SK-N-DZ (cell line): Measurements from ENCODE around the gene TM2D3.
"Not testable (repeated sequence)": the region's sequence is repeated elsewhere in the genome, so short reads cannot be mapped to it uniquely, and the experiment has no call there.

Experiments used
- DNase-seq: peaks from one replicate; pipeline ENCODE4 v3.0.0-alpha.2; 2015; ENCODE audit warnings: low spot score

Gene TM2D3

DNA sequence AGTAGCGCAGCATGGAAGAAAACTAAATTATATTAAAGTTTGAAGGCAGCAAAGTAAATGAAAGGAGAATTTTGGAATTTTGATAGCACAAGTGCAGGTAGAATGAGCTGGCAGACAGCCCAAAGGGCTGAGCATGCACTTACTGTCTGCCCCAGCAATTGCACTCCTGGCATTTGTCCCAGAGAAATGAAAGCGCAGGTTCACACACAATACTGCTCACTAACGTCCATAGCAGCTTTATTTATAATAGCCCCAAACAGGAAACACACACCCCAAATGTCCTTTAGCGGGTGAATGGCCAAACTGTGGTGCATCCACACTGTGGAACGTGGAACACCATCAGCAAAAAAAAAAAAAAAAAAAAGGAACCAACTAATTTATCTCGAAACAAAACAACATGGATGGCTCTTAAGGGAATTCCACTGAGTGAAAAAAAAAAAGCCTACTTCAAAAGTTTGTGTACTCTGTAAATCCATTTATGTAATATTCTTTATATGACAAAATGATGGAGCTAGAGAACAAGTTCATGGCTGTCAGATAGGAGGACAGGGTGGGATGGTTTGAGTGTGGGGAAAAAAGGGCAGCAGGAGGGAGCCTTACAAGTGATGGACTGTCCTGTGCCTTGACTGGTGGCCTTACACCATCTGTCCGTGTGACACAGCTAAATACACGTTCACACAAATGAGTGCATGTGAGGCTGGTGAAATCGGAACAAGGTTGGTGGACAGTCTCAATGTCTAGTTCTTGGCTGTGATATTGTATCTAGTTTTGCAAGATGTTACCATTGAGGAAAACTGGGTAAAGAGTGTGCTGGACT, 6.0 kb upstream of the TM2D3 start:
- DNase-seq, result no peak

DNA sequence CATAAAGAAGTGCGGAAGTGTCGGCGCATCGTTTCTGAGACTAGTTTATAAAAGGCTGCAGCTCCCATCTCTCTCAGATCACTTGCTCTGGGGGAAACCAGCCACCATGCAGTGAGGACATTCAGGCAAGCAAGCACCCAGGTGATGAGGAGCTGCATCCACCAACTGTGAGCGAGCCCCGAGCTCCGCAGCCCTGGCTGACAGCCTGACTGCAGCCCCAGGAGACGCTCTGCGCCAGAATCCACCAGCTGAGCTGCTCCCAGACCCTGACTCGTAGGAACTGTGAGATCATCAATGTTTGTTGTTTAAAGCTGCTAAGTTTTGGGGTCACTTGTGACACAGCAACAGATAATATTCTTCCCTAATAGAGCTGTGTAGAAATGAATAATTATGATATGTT, 5.0 kb upstream of the TM2D3 start:
- DNase-seq, result no peak

DNA sequence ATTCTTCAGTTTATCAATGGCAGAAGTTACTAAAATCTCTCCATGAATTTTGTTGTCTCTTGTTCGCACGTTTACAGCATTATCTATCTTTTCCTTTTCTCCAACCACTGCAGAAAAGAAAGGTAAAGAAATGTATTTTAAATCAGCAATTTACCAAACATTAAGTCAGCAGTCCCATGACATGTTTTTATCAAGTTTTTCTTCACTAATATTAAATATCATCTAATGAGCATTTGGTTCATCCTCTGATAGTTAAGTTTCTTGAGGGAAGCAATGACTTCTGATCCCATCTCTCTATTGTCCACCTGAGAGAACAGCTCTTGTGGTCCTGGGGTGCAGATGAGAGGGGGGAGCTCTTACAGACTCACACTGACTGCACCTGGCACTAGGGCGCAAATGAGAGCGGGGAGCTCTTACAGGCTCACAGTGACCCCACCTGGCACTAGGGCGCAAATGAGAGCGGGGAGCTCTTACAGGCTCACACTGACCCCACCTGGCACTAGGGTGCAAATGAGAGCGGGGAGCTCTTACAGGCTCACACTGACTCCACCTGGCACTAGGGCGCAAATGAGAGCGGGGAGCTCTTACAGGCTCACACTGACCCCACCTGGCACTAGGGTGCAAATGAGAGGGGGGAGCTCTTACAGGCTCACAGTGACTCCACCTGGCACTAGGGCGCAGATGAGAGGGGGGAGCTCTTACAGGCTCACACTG, 2.6 kb upstream of the TM2D3 start:
- not testable (repeated sequence) for DNase-seq

DNA sequence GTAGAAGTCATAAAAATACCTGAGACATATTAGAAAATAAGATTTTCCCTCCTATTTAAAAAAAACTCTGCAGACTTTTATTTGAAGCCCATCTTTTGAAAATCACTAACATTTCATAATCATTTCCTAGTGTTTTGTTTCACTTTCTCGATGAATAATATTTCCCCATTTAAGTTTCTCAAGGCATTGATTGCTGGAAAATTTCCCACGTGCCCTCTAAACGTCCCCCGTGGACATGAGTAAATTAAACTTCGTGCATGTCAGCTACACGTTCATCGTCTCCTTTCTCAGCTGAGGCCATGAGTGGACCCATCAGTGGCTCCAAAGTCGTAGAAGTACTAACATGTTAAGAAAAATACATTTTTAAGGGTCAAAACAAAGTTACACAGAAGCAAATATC, 2.0 kb upstream of the TM2D3 start:
- DNase-seq, result no peak

DNA sequence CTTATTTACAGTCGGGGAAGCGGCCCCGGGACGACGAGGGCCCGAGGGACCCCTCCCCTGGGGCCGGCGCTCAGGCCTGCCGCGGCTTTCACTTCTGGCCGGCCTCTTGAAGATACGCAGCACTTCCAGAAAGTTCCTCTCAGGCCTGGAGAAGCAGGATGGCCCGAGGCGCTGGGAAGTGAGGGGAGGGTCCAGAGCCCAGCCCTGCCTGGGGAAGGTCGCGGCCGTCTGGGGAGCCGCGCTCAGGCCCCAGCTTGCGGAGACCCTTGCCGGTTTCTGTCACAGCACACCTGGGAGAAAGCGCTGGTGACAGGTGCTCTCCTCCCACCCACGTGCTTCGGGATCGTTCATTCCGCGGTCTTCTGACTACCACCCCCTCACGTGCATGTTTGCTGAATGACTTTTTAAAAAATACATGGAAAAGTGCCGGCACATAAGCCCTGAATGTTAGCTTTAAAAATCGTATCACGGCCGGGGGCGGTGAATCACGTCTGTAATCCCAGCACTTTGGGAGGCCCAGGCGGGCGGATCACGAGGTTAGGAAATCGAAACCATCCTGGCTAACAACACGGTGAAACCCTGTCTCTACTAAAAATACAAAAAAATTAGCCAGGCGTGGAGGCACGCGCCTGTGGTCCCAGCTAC, 727 bp upstream of the TM2D3 start:
- no peak for DNase-seq

DNA sequence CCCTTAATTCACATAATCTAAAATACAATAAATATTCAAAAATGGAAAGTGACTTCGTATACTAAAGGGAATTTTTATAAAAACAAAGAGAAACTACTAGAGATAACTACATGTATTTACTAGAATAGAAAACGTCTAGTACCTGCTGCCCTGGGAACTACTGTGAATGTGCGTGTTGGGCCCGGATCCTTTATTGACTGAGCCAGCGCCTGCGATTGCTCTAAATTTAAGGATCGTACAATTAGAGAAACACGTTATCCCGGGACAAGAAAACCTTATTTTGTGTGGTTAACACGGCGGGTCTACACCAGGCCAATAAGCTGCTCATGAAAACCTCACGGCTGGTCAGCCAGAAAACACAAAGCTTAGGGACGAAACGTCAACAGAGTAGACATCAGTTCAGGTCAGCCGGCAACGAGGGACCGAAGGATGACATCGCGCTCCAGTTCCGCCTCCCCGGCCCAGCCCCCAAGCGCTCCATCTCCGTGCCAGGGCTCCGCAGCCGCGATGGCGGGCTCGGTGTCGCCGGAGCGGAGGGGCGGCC, 555 bp downstream of the TM2D3 start:
- DNase-seq, result no peak

DNA sequence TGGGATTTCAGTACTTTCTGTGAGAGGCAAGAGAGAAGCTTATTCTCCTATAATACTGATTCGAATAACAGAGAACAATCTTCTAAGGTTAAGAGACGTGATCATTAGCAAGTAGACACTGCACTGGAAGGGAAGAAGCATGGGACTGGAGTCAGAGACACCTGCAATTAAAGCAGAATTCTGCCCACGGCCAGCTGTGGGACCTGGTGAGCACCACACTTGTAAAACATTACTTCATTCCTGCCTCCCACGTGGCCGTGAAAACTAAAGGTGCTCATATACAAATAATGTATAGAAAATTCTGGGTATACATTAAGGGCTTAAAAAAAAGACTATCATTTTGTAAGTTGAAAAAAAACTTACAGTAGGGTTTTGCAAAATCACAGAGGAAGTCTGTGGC, 2.0 kb downstream of the TM2D3 start:
- no peak for DNase-seq

DNA sequence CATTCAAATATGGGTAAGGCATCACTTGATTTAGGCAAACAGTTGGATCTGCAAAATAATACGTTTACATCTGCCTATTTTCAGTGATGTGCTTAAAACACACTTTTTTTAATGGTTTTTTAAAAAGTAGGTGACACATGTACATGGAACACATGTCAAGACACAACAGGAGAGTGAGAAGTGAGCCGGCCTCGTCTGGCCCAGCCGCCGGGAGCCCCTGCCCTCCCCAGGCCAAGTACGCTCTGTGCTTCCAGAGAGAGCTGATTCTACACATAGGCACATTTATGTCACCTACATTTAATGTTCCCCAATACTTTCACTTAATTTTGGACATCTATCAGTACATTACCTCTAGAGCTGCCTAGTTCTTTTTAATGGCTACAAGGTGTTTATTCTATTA, 3.8 kb downstream of the TM2D3 start:
- no peak for DNase-seq

DNA sequence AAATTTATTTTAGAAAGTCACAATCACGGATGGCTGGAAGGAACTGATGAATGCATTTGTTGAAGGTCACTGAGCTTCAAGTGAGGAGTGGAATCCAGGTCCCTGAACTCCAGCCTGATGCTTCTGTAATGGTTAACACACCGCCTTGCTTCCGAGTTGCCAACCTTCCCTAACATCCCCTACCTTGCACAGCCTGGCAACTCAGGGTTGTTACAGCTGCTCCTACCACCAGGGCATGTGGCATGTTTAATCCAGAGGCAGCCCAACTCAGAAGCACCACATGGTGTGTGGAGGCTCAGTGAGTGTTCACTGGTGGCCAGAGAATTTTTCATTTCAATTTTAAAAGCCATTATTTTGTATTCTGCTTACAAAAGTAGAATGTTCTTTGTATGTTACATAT, 4.9 kb downstream of the TM2D3 start:
- no peak for DNase-seq

DNA sequence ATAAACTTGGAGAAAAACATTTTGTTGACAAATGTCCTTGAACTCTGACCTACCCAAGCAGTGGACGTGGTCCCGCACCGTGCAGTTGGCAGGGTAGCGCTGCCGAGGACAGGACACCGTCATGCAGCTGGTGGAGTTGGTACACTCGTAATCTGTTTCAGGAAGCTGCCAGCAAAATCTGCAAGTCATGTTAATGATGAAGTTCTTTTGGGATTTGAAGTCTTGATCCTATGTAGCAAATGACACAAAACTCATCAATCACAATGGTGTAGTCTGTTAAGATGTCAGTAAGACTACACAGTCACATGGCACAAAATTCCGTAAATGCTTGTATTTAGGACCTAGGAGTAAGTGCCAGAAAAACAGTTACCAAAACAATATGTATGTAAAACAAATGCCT, 5.5 kb downstream of the TM2D3 start:
- DNase-seq, result no peak

DNA sequence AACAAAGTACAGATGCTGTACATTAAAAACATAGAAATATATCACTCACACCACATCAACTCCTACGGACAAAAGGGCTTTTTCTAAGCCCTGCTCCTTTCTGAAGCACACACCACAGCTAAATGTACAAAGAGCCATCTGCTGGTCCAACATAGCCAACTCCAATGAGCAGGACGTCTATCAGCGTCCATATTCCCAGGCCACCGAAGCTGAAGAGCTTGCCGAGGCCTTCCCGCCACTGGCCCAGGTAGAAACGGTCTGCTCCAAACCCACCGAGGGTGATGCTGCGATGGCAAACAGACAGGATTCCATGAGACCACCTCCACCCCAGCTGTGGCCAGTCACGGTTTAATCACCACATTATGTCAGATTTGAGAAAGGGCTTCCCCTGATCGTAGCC, 9.8 kb downstream of the TM2D3 start:
- DNase-seq, result no peak

DNA sequence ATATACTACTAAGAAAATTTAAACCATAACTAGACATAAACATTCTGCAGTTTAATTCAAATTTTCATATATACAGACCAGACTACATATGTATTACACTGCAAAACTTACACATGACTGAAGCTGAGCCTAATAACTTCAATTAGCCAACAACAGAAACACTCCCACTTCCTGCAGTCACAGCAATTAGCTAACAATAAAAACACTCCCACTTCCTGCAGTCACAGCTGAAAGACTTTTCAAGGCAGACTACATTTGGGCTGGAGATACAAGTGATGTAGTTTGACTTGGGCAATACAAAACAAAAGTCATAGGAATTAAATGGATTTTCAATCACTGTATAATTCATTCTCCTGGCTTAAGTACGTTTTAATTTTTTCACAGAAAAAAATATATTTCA, 10.3 kb downstream of the TM2D3 start:
- DNase-seq, result no peak

DNA sequence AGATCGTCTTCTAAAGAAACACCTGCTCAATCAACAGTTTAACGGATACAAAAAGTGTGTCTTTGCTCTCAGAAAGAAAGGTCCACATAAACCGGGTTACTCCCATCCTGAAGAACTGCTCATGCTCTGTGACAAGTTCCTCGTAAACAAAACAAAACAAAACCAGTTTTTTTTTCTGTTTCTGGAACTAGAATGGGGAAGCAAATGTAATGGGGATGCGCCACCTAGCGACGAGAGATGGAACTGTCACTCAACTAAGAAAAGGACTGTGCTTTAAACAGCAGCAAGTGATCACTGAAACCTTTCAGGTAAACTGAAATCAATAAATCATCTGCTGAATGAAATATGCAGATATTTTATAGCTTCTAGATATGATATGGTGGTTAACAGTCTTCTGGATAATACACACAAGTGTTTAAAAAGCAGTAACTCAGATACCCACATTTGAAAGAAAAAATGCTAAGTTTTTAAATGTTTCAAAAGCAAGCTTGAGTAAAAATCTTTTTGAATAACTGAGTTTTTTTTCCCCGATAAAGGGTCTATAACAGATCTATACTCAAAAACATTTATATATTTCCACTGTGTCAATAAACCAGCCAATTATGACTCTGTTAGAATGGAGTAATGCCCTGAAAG, 10.9 kb downstream of the TM2D3 start:
- peak; percentile 58 for DNase-seq

DNA sequence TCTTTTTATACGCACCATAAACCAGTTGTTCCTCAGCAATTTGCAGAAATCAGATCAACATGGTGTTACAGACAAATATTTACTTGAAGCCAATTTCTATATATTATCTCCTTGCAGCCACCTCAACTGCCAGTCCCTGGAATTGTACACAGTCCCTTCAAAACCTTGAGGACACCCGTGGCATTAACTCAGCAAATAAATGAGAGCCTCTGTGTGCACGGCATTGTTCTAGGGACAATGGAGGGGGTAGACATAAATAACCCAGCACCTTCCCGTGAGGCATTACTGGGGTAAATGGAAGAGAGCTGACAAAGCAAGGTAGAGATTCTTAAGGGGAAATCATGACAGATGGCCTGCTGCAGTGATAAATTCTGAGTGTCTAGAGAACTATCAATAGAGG, 12.5 kb downstream of the TM2D3 start:
- no peak for DNase-seq

DNA sequence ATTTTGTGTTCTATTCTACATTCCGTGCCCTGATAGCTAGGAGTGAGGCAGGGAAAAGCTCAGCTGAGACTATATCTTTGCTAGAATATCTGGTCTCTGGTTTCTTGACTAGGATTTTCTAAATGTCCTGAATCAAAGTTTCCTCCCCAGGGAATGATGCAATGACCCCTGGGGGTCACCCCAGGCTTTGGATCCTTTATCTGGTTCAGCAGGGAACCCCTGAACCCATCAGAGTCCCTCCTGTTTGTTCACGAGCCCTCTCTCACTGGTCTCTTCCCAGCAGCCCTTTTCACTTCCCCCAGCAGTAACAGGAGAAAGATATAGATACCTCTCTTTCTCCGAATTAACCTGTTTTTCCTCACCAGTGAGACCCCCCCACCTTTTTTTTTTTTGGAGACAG, 14.3 kb downstream of the TM2D3 start:
- no peak for DNase-seq

DNA sequence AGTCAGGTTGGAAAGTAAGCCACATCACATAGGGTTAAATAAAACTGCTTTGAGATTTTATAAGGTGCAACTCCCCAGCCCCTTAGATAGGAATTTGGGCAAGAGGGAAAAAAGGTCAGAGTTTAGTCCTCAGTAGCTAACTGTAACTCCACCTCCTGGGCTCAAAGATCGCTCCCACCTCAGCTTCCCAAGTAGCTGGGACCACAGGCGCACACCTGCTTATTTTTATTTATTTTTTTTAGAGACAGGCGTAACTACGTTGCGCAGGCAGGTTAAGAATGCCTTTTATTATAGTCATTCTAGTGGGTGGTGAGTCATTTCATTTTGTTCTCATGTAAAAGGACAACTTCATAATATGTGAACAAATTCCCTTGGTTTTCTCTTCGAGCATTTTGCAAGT, 14.7 kb downstream of the TM2D3 start:
- DNase-seq, result no peak

DNA sequence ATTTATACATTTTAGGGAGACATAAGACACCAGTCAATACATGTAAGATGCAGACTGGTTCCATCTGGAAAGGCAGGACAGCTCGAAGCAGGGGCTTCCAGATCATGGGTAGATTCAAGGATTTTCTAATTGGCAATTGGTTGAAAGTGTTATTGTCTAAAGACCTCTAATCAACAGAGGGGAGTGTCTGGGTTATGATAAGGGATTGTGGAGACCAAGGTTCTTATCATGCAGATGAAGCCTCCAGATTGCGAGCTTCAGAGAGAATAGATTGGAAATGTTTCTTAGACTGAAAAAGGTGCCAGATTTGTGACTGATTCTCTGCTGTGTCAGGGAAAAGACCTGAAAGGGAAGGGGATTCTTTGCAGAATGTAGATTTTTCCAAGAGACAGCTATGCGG, 15.1 kb downstream of the TM2D3 start:
- DNase-seq, result no peak

DNA sequence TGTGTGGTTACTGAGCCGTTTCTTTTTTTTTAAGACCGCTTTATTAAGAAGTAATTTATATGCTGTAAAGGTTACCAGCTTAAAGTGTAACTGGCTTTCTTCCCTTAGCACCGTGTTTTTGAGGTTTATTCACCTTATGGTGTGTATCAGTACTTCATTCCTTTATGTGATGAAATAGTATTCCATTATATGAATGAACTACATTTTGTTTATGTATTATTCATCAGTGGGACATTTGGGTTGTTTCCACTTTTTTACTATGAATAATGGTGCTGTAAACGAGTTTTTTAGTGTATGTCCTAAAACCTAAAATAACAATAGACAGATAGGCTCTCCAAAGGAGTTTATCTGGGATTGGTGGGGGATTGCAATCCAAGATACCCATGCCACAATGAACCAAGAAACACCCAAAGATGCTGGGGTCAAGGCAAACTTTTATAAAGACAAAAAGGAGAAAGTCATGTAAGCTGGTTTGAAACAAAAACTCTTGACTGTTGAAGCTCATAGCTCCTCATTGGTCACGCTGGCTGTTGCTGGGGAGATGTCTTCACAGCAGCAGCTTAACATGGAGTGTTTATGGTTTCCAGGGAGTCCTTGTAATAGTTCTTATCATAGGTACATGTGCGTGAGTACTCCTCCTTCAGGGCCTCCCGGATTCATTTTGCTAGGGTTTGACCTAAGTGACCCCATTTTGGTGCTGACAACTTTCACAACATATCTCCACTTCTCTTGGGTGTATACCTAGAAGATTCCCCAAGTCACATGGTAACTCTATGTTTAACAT, 16.0 kb downstream of the TM2D3 start:
- no peak for DNase-seq

DNA sequence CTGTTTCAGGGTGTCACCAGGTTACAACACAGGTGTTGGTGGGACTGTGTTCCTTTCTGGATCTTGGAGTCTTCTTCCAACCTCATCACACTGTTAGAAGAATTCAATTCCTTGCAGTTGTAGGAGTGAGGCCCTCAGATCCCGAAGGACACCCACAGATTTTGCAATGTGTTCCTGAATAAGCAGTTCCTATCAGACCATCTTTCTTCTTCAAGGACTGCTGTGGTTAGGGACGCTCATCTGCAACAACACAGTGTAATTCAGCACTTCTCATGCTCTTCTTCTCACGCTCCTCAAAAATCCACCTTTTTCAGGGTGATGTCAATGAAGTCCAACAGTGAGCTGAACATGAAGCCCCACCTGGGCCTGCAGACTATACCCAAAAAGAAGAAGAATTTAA, 18.8 kb downstream of the TM2D3 start:
- DNase-seq, result no peak

DNA sequence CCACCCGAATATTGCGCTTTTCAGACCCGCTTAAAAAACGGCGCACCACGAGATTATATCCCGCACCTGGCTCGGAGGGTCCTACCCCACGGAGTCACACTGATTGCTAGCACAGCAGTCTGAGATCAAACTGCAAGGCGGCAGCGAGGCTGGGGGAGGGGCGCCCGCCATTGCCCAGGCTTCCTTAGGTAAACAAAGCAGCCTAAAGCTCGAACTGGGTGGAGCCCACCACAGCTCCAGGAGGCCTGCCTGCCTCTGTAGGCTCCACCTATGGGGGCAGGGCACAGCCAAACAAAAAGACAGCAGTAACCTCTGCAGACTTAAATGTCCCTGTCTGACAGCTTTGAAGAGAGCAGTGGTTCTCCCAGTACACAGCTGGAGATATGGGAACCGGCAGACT, 25.5 kb downstream of the TM2D3 start:
- not testable (repeated sequence) for DNase-seq

DNA sequence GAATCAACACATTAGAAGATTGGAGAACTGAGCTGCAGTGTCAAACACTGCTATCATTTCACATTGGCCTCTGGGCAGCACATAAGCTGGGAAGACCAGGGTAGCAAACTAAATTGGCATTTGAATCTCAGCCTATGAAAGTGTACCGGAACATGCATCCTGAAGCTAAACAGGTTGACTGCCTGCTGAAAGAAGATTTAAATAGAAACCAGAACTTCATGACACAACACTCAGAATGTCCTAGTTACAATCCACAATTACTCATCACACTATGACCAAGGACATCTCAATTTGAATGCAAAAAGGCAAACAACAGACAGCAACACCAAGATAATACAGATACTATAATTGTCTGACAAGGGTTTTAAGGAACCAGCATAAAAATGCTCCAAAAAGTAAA, 26.2 kb downstream of the TM2D3 start:
- DNase-seq, result no peak
